ENCODE measurements around the gene DIP2C. TPM values are rescaled to one million over a fixed set of nuclear protein-coding genes. Genes with fewer than 3 reads are reported as not detected.

The DIP2C gene
- total RNA-seq, 1 experiment from 2014 or later: 11.0 TPM

DNA sequence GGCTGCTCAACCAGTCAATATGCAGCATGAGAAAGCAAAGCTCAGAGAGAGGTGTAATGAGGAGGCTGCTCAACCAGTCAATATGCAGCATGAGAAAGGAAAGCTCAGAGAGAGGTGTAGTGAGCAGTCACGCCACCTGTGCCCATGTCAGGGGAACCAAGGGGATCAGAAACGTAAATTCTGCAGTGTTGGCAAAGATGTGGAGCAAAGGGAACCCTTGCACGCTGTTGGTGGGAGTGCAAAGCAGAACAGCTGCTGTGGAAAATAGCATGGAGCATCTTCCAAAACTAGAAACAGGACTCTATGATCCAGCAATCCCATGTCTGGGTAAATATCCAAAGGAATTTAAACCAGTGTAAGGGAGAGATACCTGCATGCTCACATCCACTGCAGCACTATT, 194.9 kb downstream of the DIP2C start:
- Mint-ChIP-seq H3K27ac (no peak overlapping the region), H3K4me1 (peaks cover 42% of the 10 kb centered on the region), H3K36me3 (no peaks in the 10 kb centered on the region), H3K27me3 (ENCODE audit: low read depth) (no peaks in the 10 kb centered on the region; the same call in none of the 2 replicates), H3K4me3 (no peak overlapping the region), H3K9me3 (no peaks in the 10 kb centered on the region)
- CTCF ChIA-PET: interaction anchor here (1.1 kb wide), 2 partner anchors 17 to 294 kb away, joined by 3 to 4 read pairs; no protein-coding TSS in a partner anchor
- TF ChIP-seq TEAD1 (CRISPR knock-in tag; IDR thresholded peaks at IDR 0.05): no peak
- TF ChIP-seq MYBL2 (CRISPR knock-in tag; IDR thresholded peaks at IDR 0.05): no peak
- TF ChIP-seq, protein P1, sequence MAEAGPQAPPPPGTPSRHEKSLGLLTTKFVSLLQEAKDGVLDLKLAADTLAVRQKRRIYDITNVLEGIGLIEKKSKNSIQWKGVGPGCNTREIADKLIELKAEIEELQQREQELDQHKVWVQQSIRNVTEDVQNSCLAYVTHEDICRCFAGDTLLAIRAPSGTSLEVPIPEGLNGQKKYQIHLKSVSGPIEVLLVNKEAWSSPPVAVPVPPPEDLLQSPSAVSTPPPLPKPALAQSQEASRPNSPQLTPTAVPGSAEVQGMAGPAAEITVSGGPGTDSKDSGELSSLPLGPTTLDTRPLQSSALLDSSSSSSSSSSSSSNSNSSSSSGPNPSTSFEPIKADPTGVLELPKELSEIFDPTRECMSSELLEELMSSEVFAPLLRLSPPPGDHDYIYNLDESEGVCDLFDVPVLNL (CRISPR knock-in tag; IDR thresholded peaks at IDR 0.05; ENCODE audit: borderline replicate concordance, low read depth): no peak
- TF ChIP-seq, protein P2, sequence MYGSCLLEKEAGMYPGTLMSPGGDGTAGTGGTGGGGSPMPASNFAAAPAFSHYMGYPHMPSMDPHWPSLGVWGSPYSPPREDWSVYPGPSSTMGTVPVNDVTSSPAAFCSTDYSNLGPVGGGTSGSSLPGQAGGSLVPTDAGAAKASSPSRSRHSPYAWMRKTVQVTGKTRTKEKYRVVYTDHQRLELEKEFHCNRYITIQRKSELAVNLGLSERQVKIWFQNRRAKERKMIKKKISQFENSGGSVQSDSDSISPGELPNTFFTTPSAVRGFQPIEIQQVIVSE (CRISPR knock-in tag; IDR thresholded peaks at IDR 0.05; ENCODE audit: borderline replicate concordance): no peak
- TF ChIP-seq, protein P3, sequence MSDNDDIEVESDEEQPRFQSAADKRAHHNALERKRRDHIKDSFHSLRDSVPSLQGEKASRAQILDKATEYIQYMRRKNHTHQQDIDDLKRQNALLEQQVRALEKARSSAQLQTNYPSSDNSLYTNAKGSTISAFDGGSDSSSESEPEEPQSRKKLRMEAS (CRISPR knock-in tag; IDR thresholded peaks at IDR 0.05): no peak
- no peak for TF ChIP-seq TP53 (CRISPR knock-in tag; IDR thresholded peaks at IDR 0.05)
- TF ChIP-seq NR1H2 (CRISPR knock-in tag; IDR thresholded peaks at IDR 0.05): no peak
- no peak for TF ChIP-seq FOXP1 (CRISPR knock-in tag; IDR thresholded peaks at IDR 0.05; ENCODE audit: borderline replicate concordance)
- TF ChIP-seq SMAD4 (CRISPR knock-in tag; IDR thresholded peaks at IDR 0.05): no peak
- no peak for TF ChIP-seq TCF7 (CRISPR knock-in tag; IDR thresholded peaks at IDR 0.05; ENCODE audit: low read depth)
- no peak for TF ChIP-seq ZNF416 (CRISPR knock-in tag; IDR thresholded peaks at IDR 0.05)
- TF ChIP-seq, protein P4, sequence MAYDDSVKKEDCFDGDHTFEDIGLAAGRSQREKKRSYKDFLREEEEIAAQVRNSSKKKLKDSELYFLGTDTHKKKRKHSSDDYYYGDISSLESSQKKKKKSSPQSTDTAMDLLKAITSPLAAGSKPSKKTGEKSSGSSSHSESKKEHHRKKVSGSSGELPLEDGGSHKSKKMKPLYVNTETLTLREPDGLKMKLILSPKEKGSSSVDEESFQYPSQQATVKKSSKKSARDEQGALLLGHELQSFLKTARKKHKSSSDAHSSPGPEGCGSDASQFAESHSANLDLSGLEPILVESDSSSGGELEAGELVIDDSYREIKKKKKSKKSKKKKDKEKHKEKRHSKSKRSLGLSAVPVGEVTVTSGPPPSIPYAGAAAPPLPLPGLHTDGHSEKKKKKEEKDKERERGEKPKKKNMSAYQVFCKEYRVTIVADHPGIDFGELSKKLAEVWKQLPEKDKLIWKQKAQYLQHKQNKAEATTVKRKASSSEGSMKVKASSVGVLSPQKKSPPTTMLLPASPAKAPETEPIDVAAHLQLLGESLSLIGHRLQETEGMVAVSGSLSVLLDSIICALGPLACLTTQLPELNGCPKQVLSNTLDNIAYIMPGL (CRISPR knock-in tag; IDR thresholded peaks at IDR 0.05): no peak
- TF ChIP-seq, protein P5, sequence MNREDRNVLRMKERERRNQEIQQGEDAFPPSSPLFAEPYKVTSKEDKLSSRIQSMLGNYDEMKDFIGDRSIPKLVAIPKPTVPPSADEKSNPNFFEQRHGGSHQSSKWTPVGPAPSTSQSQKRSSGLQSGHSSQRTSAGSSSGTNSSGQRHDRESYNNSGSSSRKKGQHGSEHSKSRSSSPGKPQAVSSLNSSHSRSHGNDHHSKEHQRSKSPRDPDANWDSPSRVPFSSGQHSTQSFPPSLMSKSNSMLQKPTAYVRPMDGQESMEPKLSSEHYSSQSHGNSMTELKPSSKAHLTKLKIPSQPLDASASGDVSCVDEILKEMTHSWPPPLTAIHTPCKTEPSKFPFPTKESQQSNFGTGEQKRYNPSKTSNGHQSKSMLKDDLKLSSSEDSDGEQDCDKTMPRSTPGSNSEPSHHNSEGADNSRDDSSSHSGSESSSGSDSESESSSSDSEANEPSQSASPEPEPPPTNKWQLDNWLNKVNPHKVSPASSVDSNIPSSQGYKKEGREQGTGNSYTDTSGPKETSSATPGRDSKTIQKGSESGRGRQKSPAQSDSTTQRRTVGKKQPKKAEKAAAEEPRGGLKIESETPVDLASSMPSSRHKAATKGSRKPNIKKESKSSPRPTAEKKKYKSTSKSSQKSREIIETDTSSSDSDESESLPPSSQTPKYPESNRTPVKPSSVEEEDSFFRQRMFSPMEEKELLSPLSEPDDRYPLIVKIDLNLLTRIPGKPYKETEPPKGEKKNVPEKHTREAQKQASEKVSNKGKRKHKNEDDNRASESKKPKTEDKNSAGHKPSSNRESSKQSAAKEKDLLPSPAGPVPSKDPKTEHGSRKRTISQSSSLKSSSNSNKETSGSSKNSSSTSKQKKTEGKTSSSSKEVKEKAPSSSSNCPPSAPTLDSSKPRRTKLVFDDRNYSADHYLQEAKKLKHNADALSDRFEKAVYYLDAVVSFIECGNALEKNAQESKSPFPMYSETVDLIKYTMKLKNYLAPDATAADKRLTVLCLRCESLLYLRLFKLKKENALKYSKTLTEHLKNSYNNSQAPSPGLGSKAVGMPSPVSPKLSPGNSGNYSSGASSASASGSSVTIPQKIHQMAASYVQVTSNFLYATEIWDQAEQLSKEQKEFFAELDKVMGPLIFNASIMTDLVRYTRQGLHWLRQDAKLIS (CRISPR knock-in tag; IDR thresholded peaks at IDR 0.05; ENCODE audit: borderline replicate concordance): no peak
- TF ChIP-seq CBFB (CRISPR knock-in tag; IDR thresholded peaks at IDR 0.05; ENCODE audit: low read depth): no peak
- TF ChIP-seq IRF2 (CRISPR knock-in tag; IDR thresholded peaks at IDR 0.05; ENCODE audit: borderline replicate concordance, low read depth): no peak
- TF ChIP-seq, protein P6, sequence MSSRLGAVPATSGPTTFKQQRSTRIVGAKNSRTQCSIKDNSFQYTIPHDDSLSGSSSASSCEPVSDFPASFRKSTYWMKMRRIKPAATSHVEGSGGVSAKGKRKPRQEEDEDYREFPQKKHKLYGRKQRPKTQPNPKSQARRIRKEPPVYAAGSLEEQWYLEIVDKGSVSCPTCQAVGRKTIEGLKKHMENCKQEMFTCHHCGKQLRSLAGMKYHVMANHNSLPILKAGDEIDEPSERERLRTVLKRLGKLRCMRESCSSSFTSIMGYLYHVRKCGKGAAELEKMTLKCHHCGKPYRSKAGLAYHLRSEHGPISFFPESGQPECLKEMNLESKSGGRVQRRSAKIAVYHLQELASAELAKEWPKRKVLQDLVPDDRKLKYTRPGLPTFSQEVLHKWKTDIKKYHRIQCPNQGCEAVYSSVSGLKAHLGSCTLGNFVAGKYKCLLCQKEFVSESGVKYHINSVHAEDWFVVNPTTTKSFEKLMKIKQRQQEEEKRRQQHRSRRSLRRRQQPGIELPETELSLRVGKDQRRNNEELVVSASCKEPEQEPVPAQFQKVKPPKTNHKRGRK (CRISPR knock-in tag; IDR thresholded peaks at IDR 0.05; ENCODE audit: borderline replicate concordance): no peak
- POLR2A ChIA-PET: no interaction called here
- DNase-seq (ENCODE audit: low spot score): no peak
- no peak for ATAC-seq

DNA sequence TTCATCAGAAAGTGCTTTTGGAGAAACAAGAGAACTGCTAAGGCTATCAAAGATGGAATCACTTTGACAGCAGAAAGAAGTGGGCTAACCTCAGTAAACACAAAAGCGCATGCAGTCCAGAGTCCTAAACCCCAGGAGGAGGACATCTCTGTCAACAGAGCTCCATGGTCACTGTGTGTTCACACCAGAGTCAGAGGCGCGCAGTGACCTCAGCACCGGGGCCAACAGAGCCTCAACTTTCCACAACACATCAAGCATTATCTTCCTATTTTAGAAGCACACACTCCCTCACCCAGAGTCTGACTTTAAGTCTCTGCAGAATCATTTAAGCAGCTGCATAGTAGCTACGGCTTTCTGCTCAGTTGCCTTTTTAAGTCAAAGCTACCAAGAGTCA, 195.3 kb downstream of the DIP2C start:
- Mint-ChIP-seq H3K4me1 (peaks cover 39% of the 10 kb centered on the region), H3K9me3 (no peaks in the 10 kb centered on the region), H3K27ac (no peak overlapping the region), H3K4me3 (no peak overlapping the region), H3K36me3 (no peaks in the 10 kb centered on the region), H3K27me3 (ENCODE audit: low read depth) (no peaks in the 10 kb centered on the region; the same call in none of the 2 replicates)
- no peak for ATAC-seq
- ChIA-PET CTCF (interaction anchor here (1.1 kb wide), 2 partner anchors 17 to 294 kb away, joined by 3 to 4 read pairs; no protein-coding TSS in a partner anchor), POLR2A (no interaction called here)
- DNase-seq (ENCODE audit: low spot score): no peak
- TF ChIP-seq NFYB (CRISPR knock-in tag; conservative IDR thresholded peaks at IDR 0.05; ENCODE audit: low read depth): no peak
- TF ChIP-seq, protein P5 (CRISPR knock-in tag; IDR thresholded peaks at IDR 0.05; ENCODE audit: borderline replicate concordance): no peak
- TF ChIP-seq FOXK1 (CRISPR knock-in tag; IDR thresholded peaks at IDR 0.05): no peak
- no peak for TF ChIP-seq MYBL2 (CRISPR knock-in tag; IDR thresholded peaks at IDR 0.05)
- TF ChIP-seq, protein P7, sequence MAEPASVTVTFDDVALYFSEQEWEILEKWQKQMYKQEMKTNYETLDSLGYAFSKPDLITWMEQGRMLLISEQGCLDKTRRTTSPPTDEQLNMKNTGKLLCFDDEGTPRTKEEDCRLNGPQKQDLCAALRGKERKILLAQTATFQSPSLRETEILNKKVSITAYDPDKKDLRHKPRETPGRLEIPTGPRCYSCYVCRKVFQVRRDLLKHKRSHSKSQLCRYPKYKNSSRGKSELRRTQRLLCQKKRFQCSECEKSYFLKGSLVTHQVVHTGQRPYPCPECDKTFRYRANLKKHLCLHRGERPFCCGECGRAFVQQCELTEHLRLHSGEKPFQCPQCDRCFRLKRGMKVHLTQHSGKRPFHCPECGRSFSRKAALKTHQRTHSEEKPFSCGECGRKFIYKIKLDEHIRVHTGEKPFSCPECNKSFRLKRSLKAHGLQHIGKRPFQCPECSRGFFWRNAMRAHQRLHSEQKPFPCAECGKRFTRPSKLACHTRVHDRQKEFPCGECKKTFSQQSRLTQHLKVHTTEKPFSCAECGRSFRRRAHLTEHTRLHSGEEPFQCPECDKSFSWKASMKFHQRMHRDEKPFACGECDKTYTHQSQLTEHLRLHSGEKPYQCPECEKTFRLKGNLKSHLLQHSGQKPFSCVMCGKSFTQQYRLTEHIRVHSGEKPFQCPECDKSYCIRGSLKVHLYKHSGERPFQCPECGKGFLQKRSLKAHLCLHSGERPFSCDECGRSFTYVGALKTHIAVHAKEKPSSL (CRISPR knock-in tag; conservative IDR thresholded peaks at IDR 0.05): no peak

Measured in WTC11 (cell line).